GM12892 (cell line): Measurements from ENCODE around the gene NF1.
"Not testable (repeated sequence)": the region's sequence is repeated elsewhere in the genome, so short reads cannot be mapped to it uniquely, and the experiment has no call there.

ENCODE experiments used
- DNase-seq: peaks from one replicate; pipeline ENCODE4 v3.0.0; 2011; ENCODE audit not compliant: insufficient read length
- FAIRE-seq: peaks from 2 replicates; lab custom pipeline; 2011; peaks lifted over from hg19 to GRCh38; lab: Jason Lieb, UNC
- POLR2A ChIP-seq: IDR thresholded peaks from 2 replicates; pipeline ENCODE4 v1.6.1; 2011; ENCODE audit warnings: low read depth, low read length, control low read depth
- POLR2AphosphoS5 ChIP-seq: IDR thresholded peaks from 2 replicates; pipeline ENCODE4 v1.6.1; 2011; ENCODE audit warnings: low read depth, low read length, control low read depth
- TAF1 ChIP-seq: IDR thresholded peaks from 2 replicates; pipeline ENCODE4 v1.6.1; 2011; ENCODE audit warnings: low read depth, mild to moderate bottlenecking, control low read depth, low read length, borderline replicate concordance

The NF1 gene

DNA sequence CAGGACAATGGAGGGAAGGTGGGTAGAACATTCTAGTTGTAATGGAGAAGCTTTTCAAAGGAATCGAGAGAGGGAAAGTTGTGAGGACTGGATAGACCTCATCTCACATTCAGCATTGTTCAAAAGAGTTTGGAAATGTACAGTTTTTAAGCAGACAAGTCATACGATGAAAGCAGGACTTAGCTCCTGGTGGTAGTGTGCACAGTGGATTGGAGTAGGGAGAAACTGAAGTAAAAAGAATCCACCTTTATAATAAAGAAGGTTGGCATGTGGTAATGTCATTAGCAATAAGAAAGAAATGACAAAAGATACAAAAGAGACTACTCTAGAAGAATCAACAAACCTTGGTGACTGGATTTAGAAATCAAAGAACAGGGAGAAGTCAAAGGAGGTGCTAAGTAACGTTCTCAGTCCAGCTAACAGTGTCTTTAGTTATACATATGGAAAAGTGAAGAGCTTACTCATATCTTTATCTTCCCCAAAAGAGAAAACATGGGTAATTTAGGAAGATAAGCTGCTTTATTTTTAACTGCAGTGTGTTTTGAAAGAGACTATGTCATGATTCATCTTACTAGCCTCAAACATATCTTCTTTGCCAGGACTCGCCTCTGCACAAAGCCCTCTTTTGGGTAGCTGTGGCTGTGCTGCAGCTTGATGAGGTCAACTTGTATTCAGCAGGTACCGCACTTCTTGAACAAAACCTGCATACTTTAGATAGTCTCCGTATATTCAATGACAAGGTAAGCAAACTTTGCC, 245.3 kb downstream of the NF1 start:
- no peak for DNase-seq
- TF ChIP-seq TAF1 (no peak), POLR2AphosphoS5 (no peak), POLR2A (no peak)
- peak; percentile 40 for FAIRE-seq

GRCh38 chr17:31345191-31345747, 250.5 kb downstream of the NF1 start:
- FAIRE-seq, DNase-seq: not testable (repeated sequence)

GRCh38 chr17:31349454-31349853, 254.7 kb downstream of the NF1 start:
- DNase-seq (no peak), FAIRE-seq (no peak)
- TF ChIP-seq POLR2A: no peak
- no peak for TF ChIP-seq TAF1
- no peak for TF ChIP-seq POLR2AphosphoS5

DNA sequence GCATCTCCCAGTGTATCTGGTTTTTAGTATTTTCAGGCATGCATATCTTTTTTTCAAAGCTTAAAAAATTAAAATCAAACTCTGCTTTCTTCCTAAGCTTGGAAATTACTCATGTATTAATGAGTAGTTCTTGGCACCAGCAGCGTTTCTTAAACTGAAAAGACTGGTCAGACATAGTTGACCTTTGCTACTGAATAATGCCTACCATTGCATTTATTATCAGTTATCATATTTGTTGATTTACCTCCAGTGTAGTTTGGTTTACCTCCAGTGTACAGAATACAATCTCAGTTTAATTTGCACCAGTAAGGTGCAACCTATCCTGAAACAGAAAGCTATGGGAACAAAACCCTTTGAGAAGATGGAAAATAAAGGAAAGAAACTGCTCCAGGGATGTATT, 261.2 kb downstream of the NF1 start:
- TF ChIP-seq TAF1: no peak
- TF ChIP-seq POLR2A: no peak
- TF ChIP-seq POLR2AphosphoS5: no peak
- FAIRE-seq: no peak
- no peak for DNase-seq

- no peak for TF ChIP-seq POLR2A
- no peak for TF ChIP-seq POLR2AphosphoS5
- TF ChIP-seq TAF1: no peak
- FAIRE-seq (no peak), DNase-seq (no peak)
These were observed 262.3 kb downstream of the NF1 start for GRCh38 chr17:31357091-31357490.

GRCh38 chr17:31357839-31358394, 263.1 kb downstream of the NF1 start:
- FAIRE-seq (peak; percentile 27), DNase-seq (no peak)
- TF ChIP-seq POLR2A (no peak), TAF1 (no peak), POLR2AphosphoS5 (no peak)

DNA sequence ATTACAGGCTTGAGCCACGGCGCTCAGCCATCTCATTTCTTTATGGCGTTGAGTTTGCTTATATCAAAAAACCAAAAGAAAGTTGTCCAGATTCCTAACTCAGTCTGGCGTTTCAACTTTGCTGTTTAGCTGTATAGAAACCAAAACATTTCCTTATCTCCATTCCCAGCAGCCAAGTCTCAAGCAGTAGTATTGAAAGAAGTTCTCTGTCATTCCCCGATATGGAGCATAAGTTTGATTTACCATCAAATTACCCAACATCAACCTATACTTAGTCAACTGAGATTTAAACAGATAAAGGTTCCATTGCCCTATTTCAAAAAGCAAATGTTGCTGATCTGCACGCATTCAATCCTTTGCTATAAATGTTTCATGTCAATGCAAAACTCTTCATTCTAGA, 269.2 kb downstream of the NF1 start:
- no peak for TF ChIP-seq POLR2A
- no peak for TF ChIP-seq TAF1
- TF ChIP-seq POLR2AphosphoS5: no peak
- no peak for DNase-seq
- FAIRE-seq: no peak

- DNase-seq (no peak), FAIRE-seq (no peak)
- TF ChIP-seq POLR2AphosphoS5: no peak
- TF ChIP-seq POLR2A: no peak
- TF ChIP-seq TAF1: no peak
These were observed 271.3 kb downstream of the NF1 start for GRCh38 chr17:31366088-31366487.

- no peak for FAIRE-seq
- TF ChIP-seq POLR2AphosphoS5 (no peak), TAF1 (no peak), POLR2A (no peak)
- no peak for DNase-seq
These were observed 274.5 kb downstream of the NF1 start for GRCh38 chr17:31369266-31369665.

GRCh38 chr17:31371511-31372097, 276.8 kb downstream of the NF1 start:
- FAIRE-seq (peak; percentile 81), DNase-seq (no peak)

DNA sequence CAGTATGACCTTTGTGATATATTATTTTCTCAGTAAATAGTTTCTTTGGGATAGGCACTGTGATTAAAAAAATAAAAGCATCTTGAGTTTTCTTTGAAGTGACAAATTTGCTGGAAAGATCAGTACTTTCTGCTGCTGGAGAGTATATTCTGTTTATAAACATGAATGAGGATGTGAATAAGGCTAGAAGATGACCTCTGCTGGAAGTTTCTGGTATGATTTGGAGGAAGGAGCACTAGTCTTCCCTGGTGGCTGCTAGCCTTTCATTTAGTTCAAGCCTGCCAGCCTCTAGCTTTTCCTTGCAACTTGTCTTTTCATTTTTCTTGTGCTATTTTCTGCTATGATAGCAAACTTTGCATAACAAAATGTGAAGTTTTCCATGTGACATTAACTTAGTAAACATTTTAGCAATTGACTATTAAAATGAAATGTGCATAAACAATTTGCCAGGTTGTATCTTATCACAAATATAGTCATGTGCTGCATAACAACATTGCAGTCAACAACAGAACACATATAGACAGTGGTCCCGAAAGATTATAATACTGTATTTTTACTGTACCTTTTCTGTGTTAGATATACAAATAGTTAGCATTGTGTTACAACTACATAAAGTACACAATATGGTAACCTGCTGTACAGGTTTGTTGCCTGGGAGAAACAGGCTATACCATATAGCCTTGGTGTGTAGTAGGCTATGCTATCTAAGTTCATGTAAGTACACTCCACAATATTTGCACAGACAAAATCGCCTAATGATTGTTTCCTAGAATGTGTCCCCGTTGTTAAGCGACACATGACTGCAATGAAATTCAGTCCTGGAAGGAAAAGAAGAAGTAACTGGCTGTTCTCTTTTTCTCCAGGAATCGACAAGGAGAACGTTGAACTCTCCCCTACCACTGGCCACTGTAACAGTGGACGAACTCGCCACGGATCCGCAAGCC, 278.6 kb downstream of the NF1 start:
- no peak for DNase-seq
- TF ChIP-seq POLR2AphosphoS5 (no peak), TAF1 (no peak), POLR2A (no peak)
- FAIRE-seq: peak; percentile 84

More at GRCh38 chr17:31371511-31372097, 276.8 kb downstream of the NF1 start:
- TF ChIP-seq POLR2AphosphoS5 (no peak), POLR2A (no peak), TAF1 (no peak)
